ENCODE results near the gene LPP. TPM values are rescaled to one million over a fixed set of nuclear protein-coding genes. Genes with fewer than 3 reads are reported as not detected.

The LPP gene
- polyA plus RNA-seq, 3 donors: 22.8 to 30.0 (median 26.9) TPM

- DNase-seq: no peak
Measured at GRCh38 chr3:188747489-188747888, 593.5 kb downstream of the LPP start.

- DNase-seq: no peak
Measured at GRCh38 chr3:188749010-188749617, 595.2 kb downstream of the LPP start.

GRCh38 chr3:188749830-188750229, 595.9 kb downstream of the LPP start:
- no peak for DNase-seq

GRCh38 chr3:188750617-188751016, 596.7 kb downstream of the LPP start:
- no peak for DNase-seq

- no peak for DNase-seq
Measured at GRCh38 chr3:188752850-188753249, 598.9 kb downstream of the LPP start.

GRCh38 chr3:188754267-188754666, 600.3 kb downstream of the LPP start:
- DNase-seq: no peak

- no peak for DNase-seq
Measured at GRCh38 chr3:188756241-188756640, 602.3 kb downstream of the LPP start.

GRCh38 chr3:188759336-188760005, 605.5 kb downstream of the LPP start:
- DNase-seq: no peak

- no peak for DNase-seq
Measured at GRCh38 chr3:188760408-188760807, 606.5 kb downstream of the LPP start.

- DNase-seq: no peak
Measured at GRCh38 chr3:188761439-188761838, 607.5 kb downstream of the LPP start.

GRCh38 chr3:188761964-188762363, 608.0 kb downstream of the LPP start:
- no peak for DNase-seq

GRCh38 chr3:188764609-188765008, 610.7 kb downstream of the LPP start:
- DNase-seq: no peak

GRCh38 chr3:188769831-188770230, 615.9 kb downstream of the LPP start:
- DNase-seq: no peak

GRCh38 chr3:188772886-188773285, 618.9 kb downstream of the LPP start:
- no peak for DNase-seq

- no peak for DNase-seq
Measured at GRCh38 chr3:188775412-188775811, 621.5 kb downstream of the LPP start.

- DNase-seq: no peak
Measured at GRCh38 chr3:188776447-188776846, 622.5 kb downstream of the LPP start.

- no peak for DNase-seq
Measured at GRCh38 chr3:188778091-188778852, 624.3 kb downstream of the LPP start.

GRCh38 chr3:188779281-188779980, 625.5 kb downstream of the LPP start:
- no peak for DNase-seq

GRCh38 chr3:188780193-188781147, 626.5 kb downstream of the LPP start:
- no peak for DNase-seq

- DNase-seq: no peak
Measured at GRCh38 chr3:188782613-188783124, 628.7 kb downstream of the LPP start.

GRCh38 chr3:188786424-188786823, 632.5 kb downstream of the LPP start:
- DNase-seq: no peak
